Endothelial cell of umbilical vein (primary cell): Measurements from ENCODE around the gene LMTK2.

ENCODE experiments used
- EZH2 ChIP-seq: IDR thresholded peaks from 2 replicates; pipeline ENCODE4 v1.6.1; 2012; ENCODE audit warnings: borderline replicate concordance, low read depth, mild to moderate bottlenecking, moderate library complexity, low read length, inconsistent platforms; ENCODE audit not compliant: severe bottlenecking
- FOS ChIP-seq: IDR thresholded peaks from 2 replicates; pipeline ENCODE4 v1.6.1; 2011; ENCODE audit warnings: mild to moderate bottlenecking, low read length, moderate library complexity, borderline replicate concordance; ENCODE audit not compliant: insufficient read depth
- GATA2 ChIP-seq: IDR thresholded peaks from 2 replicates; pipeline ENCODE4 v1.7.0; 2011; ENCODE audit warnings: low read depth, mild to moderate bottlenecking, moderate library complexity, mixed read lengths, low read length; ENCODE audit not compliant: insufficient read length, insufficient read depth
- MYC ChIP-seq: IDR thresholded peaks from one replicate; pipeline ENCODE4 v1.6.1; 2011; ENCODE audit warnings: mild to moderate bottlenecking, low read depth, low read length
- POLR2A ChIP-seq: IDR thresholded peaks from 2 replicates; pipeline ENCODE4 v1.6.1; 2012; ENCODE audit warnings: low read depth, mild to moderate bottlenecking, control low read depth, low read length
- POLR2AphosphoS5 ChIP-seq: IDR thresholded peaks from 2 replicates; pipeline ENCODE4 v1.6.1; 2012; ENCODE audit warnings: low read depth, mild to moderate bottlenecking, control low read depth, low read length, moderate library complexity; ENCODE audit not compliant: insufficient read depth
- TF ChIP-seq, protein P1 (sequence below), 2 donors: IDR thresholded peaks; 1 replicate in 1 of 2; 2 replicates in 1 of 2; pipeline ENCODE4 v1.5.1; 2011; ENCODE audit warnings: low read length in 2 of 2, mild to moderate bottlenecking in 2 of 2, moderate library complexity in 2 of 2, control low read depth in 1 of 2, inconsistent platforms in 1 of 2, low read depth in 1 of 2; ENCODE audit not compliant: insufficient read depth in 1 of 2; ENCODE audit errors: extremely low read depth in 1 of 2
- TF ChIP-seq, protein P2 (sequence below): IDR thresholded peaks from 2 replicates; pipeline ENCODE4 v1.6.1; 2011; ENCODE audit not compliant: insufficient read depth, insufficient read length

DNA sequence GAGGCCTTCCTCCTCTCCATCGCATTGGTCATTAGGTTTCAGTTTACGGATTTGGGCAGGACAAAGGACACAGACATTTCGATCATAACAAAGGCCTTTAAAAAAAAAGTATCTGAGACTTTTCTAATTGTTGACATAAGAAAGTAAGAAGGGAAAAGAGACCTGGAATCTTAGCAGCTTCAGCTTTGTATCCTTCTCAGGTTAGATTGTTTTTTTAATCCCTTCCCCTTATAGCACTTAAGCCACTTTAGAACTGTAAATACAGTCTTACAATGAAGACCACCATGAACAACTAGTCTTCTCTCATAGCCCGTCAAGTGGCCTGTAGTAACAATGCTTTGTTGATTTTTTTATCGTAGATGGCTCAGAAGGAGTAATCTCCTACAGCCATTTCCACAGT lies 45.2 kb downstream of the LMTK2 start:
- TF ChIP-seq POLR2AphosphoS5 (no peak), POLR2A (no peak), GATA2 (no peak), EZH2 (no peak), MYC (no peak), FOS (no peak)
- TF ChIP-seq, protein P1, sequence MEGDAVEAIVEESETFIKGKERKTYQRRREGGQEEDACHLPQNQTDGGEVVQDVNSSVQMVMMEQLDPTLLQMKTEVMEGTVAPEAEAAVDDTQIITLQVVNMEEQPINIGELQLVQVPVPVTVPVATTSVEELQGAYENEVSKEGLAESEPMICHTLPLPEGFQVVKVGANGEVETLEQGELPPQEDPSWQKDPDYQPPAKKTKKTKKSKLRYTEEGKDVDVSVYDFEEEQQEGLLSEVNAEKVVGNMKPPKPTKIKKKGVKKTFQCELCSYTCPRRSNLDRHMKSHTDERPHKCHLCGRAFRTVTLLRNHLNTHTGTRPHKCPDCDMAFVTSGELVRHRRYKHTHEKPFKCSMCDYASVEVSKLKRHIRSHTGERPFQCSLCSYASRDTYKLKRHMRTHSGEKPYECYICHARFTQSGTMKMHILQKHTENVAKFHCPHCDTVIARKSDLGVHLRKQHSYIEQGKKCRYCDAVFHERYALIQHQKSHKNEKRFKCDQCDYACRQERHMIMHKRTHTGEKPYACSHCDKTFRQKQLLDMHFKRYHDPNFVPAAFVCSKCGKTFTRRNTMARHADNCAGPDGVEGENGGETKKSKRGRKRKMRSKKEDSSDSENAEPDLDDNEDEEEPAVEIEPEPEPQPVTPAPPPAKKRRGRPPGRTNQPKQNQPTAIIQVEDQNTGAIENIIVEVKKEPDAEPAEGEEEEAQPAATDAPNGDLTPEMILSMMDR (IDR thresholded peaks at IDR 0.05; ENCODE audit: extremely low read depth in 1 of 2, insufficient read depth in 1 of 2, low read depth in 1 of 2, low read length in 2 of 2), result no peak
- TF ChIP-seq, protein P2, sequence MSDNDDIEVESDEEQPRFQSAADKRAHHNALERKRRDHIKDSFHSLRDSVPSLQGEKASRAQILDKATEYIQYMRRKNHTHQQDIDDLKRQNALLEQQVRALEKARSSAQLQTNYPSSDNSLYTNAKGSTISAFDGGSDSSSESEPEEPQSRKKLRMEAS, result no peak
